GM23338 (cell line): ENCODE measurements around the gene CISD1.

Experiments
- CTCF ChIP-seq, 2 experiments: fragments of 200-600 bp in 1 of 2; sonication (generic) in 1 of 2; conservative IDR thresholded peaks; 2 replicates each; pipeline versions ENCODE4 v1.5.1 to v1.6.1; 2016 to 2017; ENCODE audit warnings: antibody characterized with exemption in 2 of 2, low read depth in 2 of 2, mild to moderate bottlenecking in 2 of 2, moderate library complexity in 1 of 2
- EZH2 ChIP-seq: fragments of 200-600 bp; sonication (generic); IDR thresholded peaks from one replicate; pipeline ENCODE4 v1.8.0; 2017; ENCODE audit warnings: antibody characterized with exemption, mild to moderate bottlenecking, low read depth; ENCODE audit not compliant: unreplicated experiment
- POLR2AphosphoS5 ChIP-seq: IDR thresholded peaks from 2 replicates; pipeline ENCODE4 v1.6.1; 2016; ENCODE audit warnings: antibody characterized with exemption, low read depth

DNA sequence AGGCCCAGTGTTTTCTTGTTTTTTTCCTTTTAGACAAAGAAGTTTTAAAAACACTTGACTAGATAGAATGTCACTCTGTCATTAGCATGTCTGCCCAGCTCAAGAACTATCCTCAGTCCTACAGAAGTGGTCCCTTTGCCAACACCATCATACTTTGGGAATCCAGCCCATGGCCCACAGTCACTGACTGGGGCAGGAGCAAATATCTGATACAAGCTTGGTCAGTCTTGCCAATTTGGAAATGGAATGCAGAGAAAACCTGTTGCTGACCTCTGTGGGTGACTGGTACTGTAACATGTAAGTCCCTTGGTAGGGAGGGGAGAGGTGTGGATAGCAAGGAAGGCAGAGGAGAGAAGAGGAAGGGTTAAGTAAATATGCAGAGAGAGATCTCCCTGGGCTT lies 49.1 kb upstream of the CISD1 start:
- TF ChIP-seq EZH2 = no peak
- no peak for TF ChIP-seq POLR2AphosphoS5
- no peak for TF ChIP-seq CTCF (conservative IDR thresholded peaks at IDR 0.05; ENCODE audit: low read depth in 2 of 2)
